ENCODE results near the gene KIF2A. TPM values are rescaled to one million over a fixed set of nuclear protein-coding genes. Genes with fewer than 3 reads are reported as not detected.

Gene KIF2A
- total RNA-seq, 1 experiment from 2014 or later: 86.1 TPM

DNA sequence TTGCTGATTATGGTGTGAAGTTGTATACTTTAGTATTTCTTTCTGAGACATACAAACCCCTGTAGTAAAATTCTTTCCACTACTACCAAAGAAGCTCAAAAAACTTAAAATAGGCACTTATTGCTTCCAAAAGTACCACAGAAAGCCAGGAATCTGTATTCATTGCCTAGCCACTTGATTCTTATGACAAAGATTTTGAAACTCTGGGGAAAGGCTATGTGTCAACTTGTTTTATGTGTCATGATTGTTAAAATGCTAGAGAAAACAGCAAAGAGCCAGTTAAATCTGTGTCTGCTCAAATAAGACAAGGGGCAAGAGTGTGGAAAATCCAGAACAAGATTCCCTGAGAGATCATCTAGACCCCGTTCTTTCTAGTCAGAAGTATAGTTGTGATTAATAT, 6.0 kb downstream of the KIF2A start:
- Mint-ChIP-seq H3K4me1 (peaks cover 33 to 38% of the 10 kb centered on the region in 2 experiments), H3K27ac (no peak overlapping the region), H3K27me3 (ENCODE audit: low read depth) (no peaks in the 10 kb centered on the region), H3K4me3 (no peak overlapping the region), H3K9me3 (no peaks in the 10 kb centered on the region), H3K36me3 (ENCODE audit: insufficient read depth in 1 of 3, low read depth in 3 of 3) (peaks cover 3 to 15% (median 14%) of the 10 kb centered on the region in 3 experiments; a peak in 4 of 7 replicates)
- H2AFZ ChIP-seq (ENCODE audit: low read length): no peak overlapping the region
- no peak overlapping the region for H4K91ac ChIP-seq (ENCODE audit: insufficient read length, low read depth, low read length)
- H3K4me1 ChIP-seq (ENCODE audit: insufficient read depth, low read length): no peaks in the 10 kb centered on the region
- H3K79me2 ChIP-seq (ENCODE audit: insufficient read depth, low read length): peaks cover 65% of the 10 kb centered on the region
- WGBS (ENCODE audit: extremely low coverage, insufficient read length, low lambda C conversion rate): no CpG with 5 or more reads among the region's 1 CpG
- H2BK12ac ChIP-seq (ENCODE audit: insufficient read length, low read depth, low read length): no peak overlapping the region
- no peak overlapping the region for H3K4me2 ChIP-seq (ENCODE audit: insufficient read depth, insufficient read length, low read length)
- H3K9me3 ChIP-seq (ENCODE audit: control insufficient read depth, low read depth, low read length): no peaks in the 10 kb centered on the region
- H2BK20ac ChIP-seq (ENCODE audit: low read depth, low read length, poor library complexity, severe bottlenecking): no peak overlapping the region
- H4K5ac ChIP-seq (ENCODE audit: insufficient read length, low read depth, low read length): no peak overlapping the region
- no peak overlapping the region for H3K9ac ChIP-seq (ENCODE audit: extremely low read depth, insufficient read length, low read length)
- no peak overlapping the region for H3K4ac ChIP-seq (ENCODE audit: low read depth, low read length)
- no peak overlapping the region for H3K23ac ChIP-seq (ENCODE audit: insufficient read length, low read depth, low read length)
- no peaks in the 10 kb centered on the region for H3K27me3 ChIP-seq (ENCODE audit: insufficient read depth, low read length)
- H3T11ph ChIP-seq (ENCODE audit: low read length): no peak overlapping the region
- H3K56ac ChIP-seq (ENCODE audit: insufficient read length, low read depth, low read length): no peak overlapping the region
- no peak overlapping the region for H3K14ac ChIP-seq (ENCODE audit: insufficient read depth, low read length)
- no peak overlapping the region for H2BK120ac ChIP-seq (ENCODE audit: low read depth, low read length, poor library complexity, severe bottlenecking)
- no peaks in the 10 kb centered on the region for H4K20me1 ChIP-seq (ENCODE audit: control insufficient read depth, insufficient read depth, insufficient read length)
- H3K18ac ChIP-seq (ENCODE audit: insufficient read length, low read depth, low read length): no peak overlapping the region
- no peak overlapping the region for H3K27ac ChIP-seq (ENCODE audit: insufficient read length, low read depth, low read length)
- H2BK15ac ChIP-seq (ENCODE audit: low read depth, low read length): no peak overlapping the region
- peaks cover 2% of the 10 kb centered on the region for H3K23me2 ChIP-seq (ENCODE audit: insufficient read length, low read depth, low read length, poor library complexity, severe bottlenecking)
- peaks cover 10% of the 10 kb centered on the region for H3K79me1 ChIP-seq (ENCODE audit: insufficient read depth, low read depth, low read length, poor library complexity, severe bottlenecking)
- no peak for DNase-seq
- H2BK5ac ChIP-seq (ENCODE audit: insufficient read length, low read length): no peak overlapping the region
- no peak overlapping the region for H4K8ac ChIP-seq (replicated peaks; ENCODE audit: insufficient read length, low read depth, low read length)
- no peak for TF ChIP-seq CTCF (conservative IDR thresholded peaks at IDR 0.05)
- no peak overlapping the region for H2AK5ac ChIP-seq (ENCODE audit: insufficient read length, low read length)

Data from H9 (cell line).